KMS-11 (cell line): ENCODE measurements around the gene LHFPL6.

Experiments used
- H2AFZ ChIP-seq: fragments of 200-600 bp; sonication (generic); 2 replicates; pipeline ENCODE4 v1.6.1; 2016; ENCODE audit warnings: antibody characterized with exemption, mixed run types, low read depth
- H3K27ac ChIP-seq: fragments of 200-600 bp; sonication (generic); 2 replicates; pipeline ENCODE4 v1.6.1; 2016; ENCODE audit warnings: mild to moderate bottlenecking, mixed run types
- H3K27me3 ChIP-seq: fragments of 200-600 bp; sonication (generic); 2 replicates; pipeline ENCODE4 v1.6.1; 2017; ENCODE audit warnings: mild to moderate bottlenecking, low read depth, mixed run types, moderate library complexity; ENCODE audit not compliant: insufficient read depth
- H3K36me3 ChIP-seq: fragments of 200-600 bp; sonication (generic); 2 replicates; pipeline ENCODE4 v1.6.1; 2017; ENCODE audit warnings: mild to moderate bottlenecking, mixed run types; ENCODE audit not compliant: insufficient read depth
- H3K4me1 ChIP-seq: fragments of 200-600 bp; sonication (generic); 2 replicates; pipeline ENCODE4 v1.6.1; 2016; ENCODE audit warnings: mild to moderate bottlenecking, low read depth, mixed run types; ENCODE audit not compliant: poor library complexity, severe bottlenecking
- H3K4me2 ChIP-seq: fragments of 200-600 bp; sonication (generic); 2 replicates; pipeline ENCODE4 v1.7.0; 2016; ENCODE audit warnings: mild to moderate bottlenecking, mixed run types
- H3K4me3 ChIP-seq: fragments of 200-600 bp; sonication (generic); IDR thresholded peaks from 2 replicates; pipeline ENCODE4 v1.6.1; 2017; ENCODE audit warnings: low read depth, low read length, mixed read lengths; ENCODE audit not compliant: insufficient read depth
- H3K79me2 ChIP-seq: fragments of 200-600 bp; sonication (generic); 2 replicates; pipeline ENCODE4 v1.6.1; 2016; ENCODE audit warnings: low read depth, mixed run types; ENCODE audit not compliant: insufficient read depth
- H3K9ac ChIP-seq: fragments of 200-600 bp; sonication (generic); 2 replicates; pipeline ENCODE4 v1.6.1; 2016; ENCODE audit warnings: mild to moderate bottlenecking, mixed run types
- H4K20me1 ChIP-seq: fragments of 200-600 bp; sonication (generic); 2 replicates; pipeline ENCODE4 v1.6.1; 2016; ENCODE audit warnings: mild to moderate bottlenecking, mixed run types; ENCODE audit not compliant: insufficient read depth
- TF ChIP-seq, protein P1 (sequence below): fragments of 200-600 bp; sonication (generic); conservative IDR thresholded peaks from 2 replicates; pipeline ENCODE4 v1.6.1; 2017; ENCODE audit warnings: low read depth, mild to moderate bottlenecking, antibody characterized with exemption, low read length, moderate library complexity, mixed read lengths

LHFPL6 gene

DNA sequence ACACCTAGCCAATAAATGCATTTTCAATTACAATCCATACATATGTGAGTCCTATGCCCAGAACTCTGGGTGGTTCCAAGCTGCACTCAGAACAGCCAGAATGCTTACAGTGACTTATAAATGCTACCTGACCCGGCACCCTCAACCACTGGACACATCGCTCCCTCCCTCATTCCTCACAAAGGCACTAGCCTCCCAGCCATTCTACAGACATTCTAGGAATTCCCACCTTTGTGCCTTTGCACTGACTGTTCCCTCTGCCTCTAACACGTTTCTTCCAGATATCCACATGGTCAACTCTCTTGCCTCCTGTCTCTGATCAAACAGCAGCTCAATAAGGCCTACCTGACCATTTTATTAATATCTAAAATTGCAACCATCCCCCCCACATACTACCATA is 99.9 kb downstream of the LHFPL6 start:
- Histone ChIP-seq H2AFZ (no peak overlapping the region), H3K27ac (no peak overlapping the region), H4K20me1 (no peaks in the 10 kb centered on the region), H3K79me2 (no peaks in the 10 kb centered on the region), H3K27me3 (no peaks in the 10 kb centered on the region), H3K4me3 (no peak overlapping the region), H3K9ac (no peak overlapping the region), H3K4me1 (no peaks in the 10 kb centered on the region), H3K4me2 (no peak overlapping the region), H3K36me3 (no peaks in the 10 kb centered on the region)
- TF ChIP-seq, protein P1, sequence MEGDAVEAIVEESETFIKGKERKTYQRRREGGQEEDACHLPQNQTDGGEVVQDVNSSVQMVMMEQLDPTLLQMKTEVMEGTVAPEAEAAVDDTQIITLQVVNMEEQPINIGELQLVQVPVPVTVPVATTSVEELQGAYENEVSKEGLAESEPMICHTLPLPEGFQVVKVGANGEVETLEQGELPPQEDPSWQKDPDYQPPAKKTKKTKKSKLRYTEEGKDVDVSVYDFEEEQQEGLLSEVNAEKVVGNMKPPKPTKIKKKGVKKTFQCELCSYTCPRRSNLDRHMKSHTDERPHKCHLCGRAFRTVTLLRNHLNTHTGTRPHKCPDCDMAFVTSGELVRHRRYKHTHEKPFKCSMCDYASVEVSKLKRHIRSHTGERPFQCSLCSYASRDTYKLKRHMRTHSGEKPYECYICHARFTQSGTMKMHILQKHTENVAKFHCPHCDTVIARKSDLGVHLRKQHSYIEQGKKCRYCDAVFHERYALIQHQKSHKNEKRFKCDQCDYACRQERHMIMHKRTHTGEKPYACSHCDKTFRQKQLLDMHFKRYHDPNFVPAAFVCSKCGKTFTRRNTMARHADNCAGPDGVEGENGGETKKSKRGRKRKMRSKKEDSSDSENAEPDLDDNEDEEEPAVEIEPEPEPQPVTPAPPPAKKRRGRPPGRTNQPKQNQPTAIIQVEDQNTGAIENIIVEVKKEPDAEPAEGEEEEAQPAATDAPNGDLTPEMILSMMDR: no peak

DNA sequence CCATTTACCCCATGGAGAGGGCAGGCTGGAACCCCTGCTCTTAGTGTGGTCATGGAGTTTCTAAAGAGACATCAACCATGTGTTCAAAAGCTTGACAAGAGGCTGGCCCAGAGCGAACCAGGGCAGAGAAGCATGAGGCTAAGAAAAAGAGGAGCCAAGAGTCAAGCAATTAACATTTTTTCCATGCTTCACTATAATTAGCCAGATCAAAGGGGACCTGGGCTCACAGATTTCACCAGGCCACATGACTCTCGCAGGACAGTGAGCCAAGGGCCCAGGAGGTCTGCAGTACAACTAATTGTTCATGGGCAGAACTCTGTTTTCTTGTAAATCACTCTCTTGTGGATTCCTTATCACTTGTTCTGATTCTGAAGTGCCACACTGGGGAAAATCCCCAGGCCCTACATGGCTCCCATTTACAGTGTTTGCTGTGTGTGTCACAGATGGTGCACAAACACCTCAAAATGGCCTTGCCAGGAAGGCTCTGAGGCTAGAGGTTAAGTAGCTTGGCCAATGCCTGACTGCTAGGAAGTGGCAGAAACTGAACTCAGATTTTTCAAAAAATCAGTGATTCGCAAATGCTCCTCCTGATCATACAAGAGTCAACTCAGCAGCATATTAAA is 101.2 kb downstream of the LHFPL6 start:
- H3K36me3 ChIP-seq: no peaks in the 10 kb centered on the region
- no peaks in the 10 kb centered on the region for H4K20me1 ChIP-seq
- H2AFZ ChIP-seq: no peak overlapping the region
- H3K27me3 ChIP-seq: no peaks in the 10 kb centered on the region
- no peak overlapping the region for H3K4me3 ChIP-seq
- no peaks in the 10 kb centered on the region for H3K4me1 ChIP-seq
- no peak overlapping the region for H3K27ac ChIP-seq
- no peak overlapping the region for H3K9ac ChIP-seq
- H3K79me2 ChIP-seq: no peaks in the 10 kb centered on the region
- H3K4me2 ChIP-seq: no peak overlapping the region
- TF ChIP-seq, protein P1: no peak

DNA sequence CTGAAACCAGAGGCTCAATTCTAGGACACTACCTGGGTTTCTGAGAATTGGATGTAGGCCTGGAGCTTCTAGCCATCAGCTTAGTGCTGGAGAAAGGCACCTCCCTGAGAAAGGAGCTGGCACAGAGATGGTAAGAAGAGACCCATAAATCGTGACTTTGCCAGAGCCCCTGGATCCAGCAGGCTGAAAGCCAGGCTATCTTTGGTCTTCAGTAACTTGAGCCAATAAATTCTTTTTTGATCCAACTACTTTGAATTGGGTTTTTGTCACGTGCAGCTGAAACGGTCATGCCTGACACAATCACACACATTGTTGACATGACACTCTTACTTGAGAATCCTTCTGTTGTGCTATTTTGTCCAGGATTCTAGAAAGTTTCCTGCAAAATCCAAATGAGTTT is 103.4 kb downstream of the LHFPL6 start:
- Histone ChIP-seq H3K4me3 (no peak overlapping the region), H3K27me3 (no peaks in the 10 kb centered on the region), H4K20me1 (no peaks in the 10 kb centered on the region), H3K9ac (no peak overlapping the region), H3K36me3 (no peaks in the 10 kb centered on the region), H3K27ac (no peak overlapping the region), H3K4me1 (no peaks in the 10 kb centered on the region), H3K4me2 (no peak overlapping the region), H2AFZ (no peak overlapping the region), H3K79me2 (no peaks in the 10 kb centered on the region)
- TF ChIP-seq, protein P1: no peak

DNA sequence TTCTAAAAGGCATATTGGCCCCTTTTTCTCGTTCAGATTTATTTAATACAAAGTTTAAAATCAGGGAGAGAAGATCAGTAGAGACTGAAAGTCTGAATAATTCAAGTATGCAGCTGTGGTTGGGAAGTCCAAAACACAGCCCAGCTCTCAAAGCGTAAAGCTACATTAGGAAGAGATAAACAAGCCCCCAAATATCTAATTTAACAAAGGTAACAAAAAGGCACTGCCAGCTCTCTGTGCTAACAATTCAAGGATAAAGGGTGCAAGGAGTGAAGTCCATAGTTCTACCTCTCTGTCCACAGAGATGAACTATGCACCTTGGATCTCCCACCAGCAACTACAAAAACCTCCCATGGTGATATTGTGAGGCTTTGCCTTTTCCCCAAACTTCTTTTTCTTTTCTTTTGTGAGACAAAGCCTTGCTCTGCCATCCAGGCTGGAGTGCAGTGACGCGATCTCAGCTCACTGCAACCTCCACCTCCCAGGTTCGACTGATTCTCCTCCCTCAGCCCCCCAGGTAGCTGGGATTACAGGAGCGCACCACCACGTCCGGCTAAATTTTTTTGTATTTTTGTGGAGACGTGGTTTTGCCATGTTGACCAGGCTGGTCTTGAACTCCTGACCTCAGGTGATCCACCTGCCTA is 104.4 kb downstream of the LHFPL6 start:
- no peak overlapping the region for H2AFZ ChIP-seq
- H3K36me3 ChIP-seq: no peaks in the 10 kb centered on the region
- H3K4me3 ChIP-seq: no peak overlapping the region
- H3K27ac ChIP-seq: no peak overlapping the region
- no peaks in the 10 kb centered on the region for H3K27me3 ChIP-seq
- H3K4me2 ChIP-seq: no peak overlapping the region
- no peaks in the 10 kb centered on the region for H3K79me2 ChIP-seq
- H3K9ac ChIP-seq: no peak overlapping the region
- no peaks in the 10 kb centered on the region for H3K4me1 ChIP-seq
- H4K20me1 ChIP-seq: no peaks in the 10 kb centered on the region
- TF ChIP-seq, protein P1: no peak
